GM23248 (cell line): ENCODE results near the gene MPHOSPH8. TPM values are rescaled to one million over a fixed set of nuclear protein-coding genes. Genes with fewer than 3 reads are reported as not detected.
"Not testable (repeated sequence)": the region's sequence is repeated elsewhere in the genome, so short reads cannot be mapped to it uniquely, and the experiment has no call there.

Source experiments
- DNase-seq: peaks from one replicate; pipeline ENCODE4 v3.0.0-alpha.2; 2015
- H2AFZ ChIP-seq: fragments of 200-600 bp; sonication (generic); 2 replicates; pipeline ENCODE4 v1.6.1; 2016; ENCODE audit warnings: antibody characterized with exemption
- H3F3A ChIP-seq: fragments of 200-600 bp; sonication (generic); 2 replicates; pipeline ENCODE4 v1.6.1; 2016; ENCODE audit warnings: mild to moderate bottlenecking, antibody characterized with exemption, mixed run types; ENCODE audit not compliant: insufficient read depth
- H3K27ac ChIP-seq: fragments of 200-600 bp; sonication (generic); 2 replicates; pipeline ENCODE4 v1.5.1; 2016; ENCODE audit warnings: mild to moderate bottlenecking
- H3K27me3 ChIP-seq: fragments of 200-600 bp; sonication (generic); replicated peaks from 2 replicates; pipeline ENCODE4 v1.6.1; 2016; ENCODE audit warnings: mild to moderate bottlenecking; ENCODE audit not compliant: insufficient read depth
- H3K36me3 ChIP-seq: fragments of 200-600 bp; sonication (generic); 2 replicates; pipeline ENCODE4 v1.6.1; 2016; ENCODE audit warnings: low read depth, mild to moderate bottlenecking
- H3K4me1 ChIP-seq: fragments of 200-600 bp; sonication (generic); 2 replicates; pipeline ENCODE4 v1.6.1; 2016; ENCODE audit warnings: mild to moderate bottlenecking; ENCODE audit not compliant: insufficient read depth
- H3K4me2 ChIP-seq: fragments of 200-600 bp; sonication (generic); one replicate; pipeline ENCODE4 v1.6.1; 2016; ENCODE audit warnings: mild to moderate bottlenecking; ENCODE audit not compliant: unreplicated experiment
- H3K4me3 ChIP-seq: fragments of 200-600 bp; sonication (generic); 2 replicates; pipeline ENCODE4 v1.5.1; 2016; ENCODE audit warnings: mild to moderate bottlenecking
- H3K79me2 ChIP-seq: fragments of 200-600 bp; sonication (generic); 2 replicates; pipeline ENCODE4 v1.6.1; 2016; ENCODE audit warnings: mild to moderate bottlenecking; ENCODE audit not compliant: insufficient read depth
- H3K9ac ChIP-seq: fragments of 200-600 bp; sonication (generic); 2 replicates; pipeline ENCODE4 v1.6.1; 2016; ENCODE audit warnings: mild to moderate bottlenecking
- H3K9me2 ChIP-seq: fragments of 200-600 bp; sonication (generic); 2 replicates; pipeline ENCODE4 v1.6.1; 2016; ENCODE audit warnings: mixed run types, mild to moderate bottlenecking, moderate library complexity; ENCODE audit not compliant: insufficient read depth
- H3K9me3 ChIP-seq: fragments of 200-600 bp; sonication (generic); one replicate; pipeline ENCODE4 v1.6.1; 2017; ENCODE audit warnings: low read depth
- H4K20me1 ChIP-seq: fragments of 200-600 bp; sonication (generic); 2 replicates; pipeline ENCODE4 v1.6.0; 2016; ENCODE audit not compliant: insufficient read depth
- EZH2 ChIP-seq: fragments of 200-600 bp; sonication (generic); IDR thresholded peaks from 2 replicates; pipeline ENCODE4 v1.6.1; 2018; ENCODE audit warnings: antibody characterized with exemption, mild to moderate bottlenecking; ENCODE audit not compliant: insufficient read depth, poor library complexity, severe bottlenecking
- EZH2phosphoT487 ChIP-seq: fragments of 200-600 bp; sonication (generic); IDR thresholded peaks from 2 replicates; pipeline ENCODE4 v1.6.1; 2018; ENCODE audit warnings: antibody characterized with exemption, moderate library complexity, mild to moderate bottlenecking, low read depth; ENCODE audit not compliant: insufficient read depth
- WGBS, 2 experiments: methylation state at CpG; one replicate each; pipeline ENCODE4 v1.1.6; 2015 to 2017; ENCODE audit warnings: low lambda C conversion rate in 2 of 2, low coverage in 1 of 2; ENCODE audit errors: missing lambda C conversion rate in 2 of 2; 5-methylcytosine and 5-hydroxymethylcytosine counted together
- in situ Hi-C: fragments of 300-500 bp; cut with MboI; formaldehyde crosslinking; loops from 2 replicates; pipeline ENCODE4 v1.15.0; 2020
- polyA plus RNA-seq: library from polyadenylated mRNA; unstranded; fragments of >200 nt; fragmentation: Nextera tagmentation; extraction: Ambion mirVana; gene quantifications from 2 replicates; pipeline ENCODE4 v1.2.1, GENCODE V29; 2016
- total RNA-seq: library from RNA; depleted of rRNA; stranded (reverse); fragments of >200 nt; shearing (Covaris generic); gene quantifications from 2 replicates; pipeline ENCODE4 v1.2.3, GENCODE V29; 2014

Gene MPHOSPH8
- total and polyA plus RNA-seq, 2 experiments from 2014 or later, result 11.1 to 15.0 TPM

GRCh38 chr13:19685437-19685836 is 52.0 kb downstream of the MPHOSPH8 start:
- H3K9ac ChIP-seq, result no peak overlapping the region
- no peak overlapping the region for H3K27ac ChIP-seq
- no peaks in the 10 kb centered on the region for H3K27me3 ChIP-seq
- H3K36me3 ChIP-seq, result peaks cover 2% of the 10 kb centered on the region; the same call in 1 of the 2 replicates
- H3K9me3 ChIP-seq, result no peaks in the 10 kb centered on the region
- no peaks in the 10 kb centered on the region for H3K4me1 ChIP-seq
- in situ Hi-C loops, result loop anchor here (10.0 kb wide), 1 partner anchor 61 kb away; no protein-coding TSS in a partner anchor
- no peak overlapping the region for H3K4me2 ChIP-seq
- peaks cover 5% of the 10 kb centered on the region; the same call in 1 of the 2 replicates for H3K79me2 ChIP-seq
- peaks cover 4% of the 10 kb centered on the region; the same call in 1 of the 2 replicates for H4K20me1 ChIP-seq
- no peak for TF ChIP-seq EZH2phosphoT487
- TF ChIP-seq EZH2, result no peak
- H3F3A ChIP-seq, result no peaks in the 10 kb centered on the region
- H3K9me2 ChIP-seq, result no peaks in the 10 kb centered on the region
- DNase-seq, result no peak
- H3K4me3 ChIP-seq, result no peak overlapping the region
- no peak overlapping the region for H2AFZ ChIP-seq

- not testable (repeated sequence) for DNase-seq, H3K4me2 ChIP-seq, H3K9me2 ChIP-seq
Measured at GRCh38 chr13:19691447-19691846, 58.0 kb downstream of the MPHOSPH8 start.

DNA sequence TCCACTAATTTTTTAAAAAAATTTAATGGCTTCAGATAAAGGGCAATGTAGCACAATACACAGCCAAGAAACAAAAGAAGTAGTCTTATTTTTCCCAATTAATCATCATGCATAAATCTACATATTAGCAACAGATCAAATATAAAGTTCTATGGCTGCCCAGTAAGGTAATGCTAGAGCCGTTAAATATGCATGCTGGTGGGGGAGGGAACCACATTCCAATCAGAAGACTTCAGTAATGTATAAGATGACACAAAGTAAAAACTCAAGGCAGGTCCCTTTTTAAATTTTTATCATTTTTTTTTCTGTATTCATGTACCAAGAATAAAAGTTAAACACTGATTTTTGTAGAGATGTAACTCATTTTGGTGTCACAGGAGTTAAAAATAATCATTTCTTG is 62.0 kb downstream of the MPHOSPH8 start:
- Histone ChIP-seq H3K9me3 (no peaks in the 10 kb centered on the region), H3K4me2 (no peak overlapping the region), H3K4me3 (no peak overlapping the region), H3K9me2 (no peaks in the 10 kb centered on the region), H3K79me2 (peaks cover 27% of the 10 kb centered on the region), H3F3A (no peaks in the 10 kb centered on the region), H4K20me1 (no peaks in the 10 kb centered on the region; the same call in 1 of the 2 replicates), H3K27me3 (no peaks in the 10 kb centered on the region), H3K36me3 (no peaks in the 10 kb centered on the region), H3K4me1 (peaks cover 10% of the 10 kb centered on the region), H3K27ac (no peak overlapping the region), H3K9ac (no peak overlapping the region), H2AFZ (no peak overlapping the region)
- in situ Hi-C loops, result no loop called here
- TF ChIP-seq EZH2phosphoT487, result no peak
- TF ChIP-seq EZH2, result no peak
- DNase-seq, result no peak
- WGBS, 2 experiments, result 100% methylated on average over 1 of the region's 1 CpG

More at GRCh38 chr13:19691447-19691846, 58.0 kb downstream of the MPHOSPH8 start:
- H2AFZ ChIP-seq, H3K27ac ChIP-seq, H3K36me3 ChIP-seq, H3K27me3 ChIP-seq, H3F3A ChIP-seq, H3K9me3 ChIP-seq, in situ Hi-C loops, H3K4me1 ChIP-seq, H3K9ac ChIP-seq, H4K20me1 ChIP-seq, H3K4me3 ChIP-seq: not testable (repeated sequence)
- 90 to 93% methylated on average over 8 of the region's 8 CpGs for WGBS, 2 experiments
- H3K79me2 ChIP-seq, result peaks cover 17% of the 10 kb centered on the region; the same call in 1 of the 2 replicates

DNA sequence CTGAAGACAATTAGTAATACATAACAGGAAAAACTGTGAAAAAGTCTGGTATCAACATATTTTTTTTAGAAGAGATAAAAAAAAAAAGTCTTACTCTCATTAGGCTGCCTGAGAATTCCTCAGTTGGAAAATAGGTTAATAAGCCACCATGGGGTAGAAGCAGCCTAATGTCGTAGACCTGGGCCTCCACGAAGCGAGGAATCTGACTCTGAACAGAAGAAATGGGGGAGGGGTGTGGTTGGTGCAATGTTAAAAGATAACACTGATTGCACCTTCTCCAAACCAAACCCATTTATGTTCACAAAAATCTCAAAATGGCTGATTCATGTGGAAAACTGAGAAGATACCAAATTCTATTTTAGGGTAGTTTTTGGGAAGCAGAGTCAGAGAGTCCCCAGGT is 62.4 kb downstream of the MPHOSPH8 start:
- Histone ChIP-seq H3K27me3 (no peaks in the 10 kb centered on the region), H3K27ac (no peak overlapping the region), H3K9me2 (no peaks in the 10 kb centered on the region), H3K9me3 (no peaks in the 10 kb centered on the region), H4K20me1 (no peaks in the 10 kb centered on the region; the same call in 1 of the 2 replicates), H3K4me2 (no peak overlapping the region), H3K36me3 (no peaks in the 10 kb centered on the region), H3K9ac (no peak overlapping the region), H3K79me2 (peaks cover 27% of the 10 kb centered on the region), H3K4me1 (peaks cover 10% of the 10 kb centered on the region), H2AFZ (no peak overlapping the region), H3K4me3 (no peak overlapping the region), H3F3A (no peaks in the 10 kb centered on the region)
- in situ Hi-C loops, result no loop called here
- TF ChIP-seq EZH2phosphoT487 (no peak), EZH2 (no peak)
- no peak for DNase-seq
- WGBS, 2 experiments, result 79 to 86% methylated on average over 3 of the region's 3 CpGs

DNA sequence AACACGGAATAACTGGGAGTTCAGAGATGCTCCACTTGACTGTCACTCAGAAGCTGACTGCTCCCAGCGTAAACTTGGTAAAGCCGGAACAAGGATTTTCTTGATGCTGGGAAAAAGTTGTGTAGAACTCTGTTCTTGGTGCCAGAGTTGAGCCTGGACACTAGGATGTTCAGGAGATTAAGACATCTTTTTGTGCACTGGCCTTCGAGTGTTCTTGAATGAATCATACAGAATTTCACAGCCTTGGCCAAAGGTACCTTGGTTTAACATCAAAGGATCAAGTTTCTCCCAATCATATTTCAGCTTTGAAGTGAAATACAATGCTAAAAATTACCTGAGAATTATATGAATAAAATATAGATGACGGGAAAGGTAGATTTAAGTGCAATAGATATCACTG is 67.5 kb downstream of the MPHOSPH8 start:
- H4K20me1 ChIP-seq, H3K36me3 ChIP-seq, H3K27ac ChIP-seq, H3K4me2 ChIP-seq, H3K9me3 ChIP-seq, in situ Hi-C loops, H3K9me2 ChIP-seq, H3K27me3 ChIP-seq, H3K4me3 ChIP-seq, H2AFZ ChIP-seq, H3F3A ChIP-seq, H3K9ac ChIP-seq, DNase-seq: not testable (repeated sequence)
- peaks cover 18% of the 10 kb centered on the region for H3K4me1 ChIP-seq
- 85% methylated on average over 3 of the region's 5 CpGs for WGBS, 2 experiments
- peaks cover 15% of the 10 kb centered on the region for H3K79me2 ChIP-seq
